ENCODE results near the gene SLC39A11. TPM values are rescaled to one million over a fixed set of nuclear protein-coding genes. Genes with fewer than 3 reads are reported as not detected.

Gene SLC39A11
- polyA plus RNA-seq, 1 donor from 2014 or later = 8.0 TPM

DNA sequence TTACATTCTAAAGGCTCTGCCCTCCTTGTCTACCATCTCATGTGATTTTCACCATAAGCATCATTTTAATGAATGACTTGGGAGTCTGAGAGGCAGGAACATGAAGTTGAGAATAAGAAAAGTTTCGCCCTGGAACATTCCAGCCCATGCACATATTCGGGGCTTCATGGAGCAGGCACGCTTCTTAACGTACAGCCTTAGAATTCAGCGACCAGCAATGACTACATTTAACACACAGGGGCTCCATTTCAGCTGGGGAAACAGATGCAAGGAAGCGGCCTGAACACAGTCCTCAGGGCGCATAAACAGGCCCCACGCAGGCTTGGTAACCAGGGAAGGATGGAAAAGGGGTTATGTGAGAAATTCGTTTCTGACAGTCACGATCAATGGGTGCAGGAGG is 357.4 kb downstream of the SLC39A11 start:
- TF ChIP-seq RAD21 (conservative IDR thresholded peaks at IDR 0.05) = no peak
- TF ChIP-seq SMC3 (conservative IDR thresholded peaks at IDR 0.05; ENCODE audit: poor library complexity) = no peak
- TF ChIP-seq EZH2 (IDR thresholded peaks at IDR 0.05; ENCODE audit: borderline replicate concordance, insufficient read depth, low read length, poor library complexity, severe bottlenecking) = no peak
- no peak for TF ChIP-seq POLR2AphosphoS5 (IDR thresholded peaks at IDR 0.05)
- TF ChIP-seq TAF1 (IDR thresholded peaks at IDR 0.05; ENCODE audit: low read depth) = no peak
- TF ChIP-seq, protein P1, sequence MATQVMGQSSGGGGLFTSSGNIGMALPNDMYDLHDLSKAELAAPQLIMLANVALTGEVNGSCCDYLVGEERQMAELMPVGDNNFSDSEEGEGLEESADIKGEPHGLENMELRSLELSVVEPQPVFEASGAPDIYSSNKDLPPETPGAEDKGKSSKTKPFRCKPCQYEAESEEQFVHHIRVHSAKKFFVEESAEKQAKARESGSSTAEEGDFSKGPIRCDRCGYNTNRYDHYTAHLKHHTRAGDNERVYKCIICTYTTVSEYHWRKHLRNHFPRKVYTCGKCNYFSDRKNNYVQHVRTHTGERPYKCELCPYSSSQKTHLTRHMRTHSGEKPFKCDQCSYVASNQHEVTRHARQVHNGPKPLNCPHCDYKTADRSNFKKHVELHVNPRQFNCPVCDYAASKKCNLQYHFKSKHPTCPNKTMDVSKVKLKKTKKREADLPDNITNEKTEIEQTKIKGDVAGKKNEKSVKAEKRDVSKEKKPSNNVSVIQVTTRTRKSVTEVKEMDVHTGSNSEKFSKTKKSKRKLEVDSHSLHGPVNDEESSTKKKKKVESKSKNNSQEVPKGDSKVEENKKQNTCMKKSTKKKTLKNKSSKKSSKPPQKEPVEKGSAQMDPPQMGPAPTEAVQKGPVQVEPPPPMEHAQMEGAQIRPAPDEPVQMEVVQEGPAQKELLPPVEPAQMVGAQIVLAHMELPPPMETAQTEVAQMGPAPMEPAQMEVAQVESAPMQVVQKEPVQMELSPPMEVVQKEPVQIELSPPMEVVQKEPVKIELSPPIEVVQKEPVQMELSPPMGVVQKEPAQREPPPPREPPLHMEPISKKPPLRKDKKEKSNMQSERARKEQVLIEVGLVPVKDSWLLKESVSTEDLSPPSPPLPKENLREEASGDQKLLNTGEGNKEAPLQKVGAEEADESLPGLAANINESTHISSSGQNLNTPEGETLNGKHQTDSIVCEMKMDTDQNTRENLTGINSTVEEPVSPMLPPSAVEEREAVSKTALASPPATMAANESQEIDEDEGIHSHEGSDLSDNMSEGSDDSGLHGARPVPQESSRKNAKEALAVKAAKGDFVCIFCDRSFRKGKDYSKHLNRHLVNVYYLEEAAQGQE (IDR thresholded peaks at IDR 0.05; ENCODE audit: borderline replicate concordance) = no peak
- TF ChIP-seq MXI1 (conservative IDR thresholded peaks at IDR 0.05; ENCODE audit: poor library complexity, severe bottlenecking) = no peak
- no peak for TF ChIP-seq EP300 (conservative IDR thresholded peaks at IDR 0.05; ENCODE audit: poor library complexity, severe bottlenecking)
- TF ChIP-seq, protein P2, sequence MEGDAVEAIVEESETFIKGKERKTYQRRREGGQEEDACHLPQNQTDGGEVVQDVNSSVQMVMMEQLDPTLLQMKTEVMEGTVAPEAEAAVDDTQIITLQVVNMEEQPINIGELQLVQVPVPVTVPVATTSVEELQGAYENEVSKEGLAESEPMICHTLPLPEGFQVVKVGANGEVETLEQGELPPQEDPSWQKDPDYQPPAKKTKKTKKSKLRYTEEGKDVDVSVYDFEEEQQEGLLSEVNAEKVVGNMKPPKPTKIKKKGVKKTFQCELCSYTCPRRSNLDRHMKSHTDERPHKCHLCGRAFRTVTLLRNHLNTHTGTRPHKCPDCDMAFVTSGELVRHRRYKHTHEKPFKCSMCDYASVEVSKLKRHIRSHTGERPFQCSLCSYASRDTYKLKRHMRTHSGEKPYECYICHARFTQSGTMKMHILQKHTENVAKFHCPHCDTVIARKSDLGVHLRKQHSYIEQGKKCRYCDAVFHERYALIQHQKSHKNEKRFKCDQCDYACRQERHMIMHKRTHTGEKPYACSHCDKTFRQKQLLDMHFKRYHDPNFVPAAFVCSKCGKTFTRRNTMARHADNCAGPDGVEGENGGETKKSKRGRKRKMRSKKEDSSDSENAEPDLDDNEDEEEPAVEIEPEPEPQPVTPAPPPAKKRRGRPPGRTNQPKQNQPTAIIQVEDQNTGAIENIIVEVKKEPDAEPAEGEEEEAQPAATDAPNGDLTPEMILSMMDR (IDR thresholded peaks at IDR 0.05; ENCODE audit: poor library complexity, severe bottlenecking) = no peak

DNA sequence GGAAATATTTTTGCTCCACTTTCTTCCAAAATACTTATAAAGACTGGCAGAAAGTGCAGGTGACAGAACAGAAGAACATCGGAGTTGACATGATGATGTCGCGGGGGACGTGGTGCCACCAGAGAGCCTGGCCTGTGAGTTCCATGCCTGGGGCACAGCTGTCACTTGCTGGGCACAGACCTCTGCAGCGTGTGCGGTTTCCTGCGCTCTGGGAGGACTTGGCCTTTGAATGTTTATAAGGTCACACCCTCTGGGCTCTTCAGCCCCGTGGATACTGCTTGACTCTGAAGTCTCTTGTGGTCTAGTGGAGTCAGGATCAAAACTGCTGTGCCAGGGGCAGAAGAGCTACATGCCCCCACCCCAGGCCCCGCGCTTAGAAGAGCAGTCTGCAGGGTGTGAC is 357.9 kb downstream of the SLC39A11 start:
- Histone ChIP-seq H3K9ac (ENCODE audit: low read length) (no peak overlapping the region), H3K9me3 (ENCODE audit: low read length) (no peaks in the 10 kb centered on the region), H3K36me3 (ENCODE audit: insufficient read depth, low read length) (no peaks in the 10 kb centered on the region), H2AFZ (ENCODE audit: low read depth, low read length) (no peak overlapping the region), H3K27ac (ENCODE audit: low read length) (no peak overlapping the region), H4K20me1 (ENCODE audit: insufficient read depth) (no peaks in the 10 kb centered on the region), H3F3A (ENCODE audit: insufficient read depth, low read length, poor library complexity, severe bottlenecking) (no peaks in the 10 kb centered on the region), H3K79me2 (replicated peaks; ENCODE audit: insufficient read depth, low read length) (no peaks in the 10 kb centered on the region), H3K9me2 (ENCODE audit: insufficient read depth, low read length) (no peaks in the 10 kb centered on the region), H3K4me2 (ENCODE audit: low read length) (no peak overlapping the region), H3K4me3 (ENCODE audit: low read length) (no peak overlapping the region), H3K27me3 (ENCODE audit: insufficient read depth, low read depth, low read length) (no peaks in the 10 kb centered on the region)
- TF ChIP-seq MXI1 (conservative IDR thresholded peaks at IDR 0.05; ENCODE audit: poor library complexity, severe bottlenecking) (no peak), SMC3 (conservative IDR thresholded peaks at IDR 0.05; ENCODE audit: poor library complexity) (no peak), TAF1 (IDR thresholded peaks at IDR 0.05; ENCODE audit: low read depth) (no peak), POLR2AphosphoS5 (IDR thresholded peaks at IDR 0.05) (no peak), RAD21 (conservative IDR thresholded peaks at IDR 0.05) (no peak)
- TF ChIP-seq, protein P1 (IDR thresholded peaks at IDR 0.05; ENCODE audit: borderline replicate concordance) = no peak
- TF ChIP-seq, protein P2 (IDR thresholded peaks at IDR 0.05; ENCODE audit: poor library complexity, severe bottlenecking) = no peak

More for the DNA sequence above, 357.4 kb downstream of the SLC39A11 start:
- H3F3A ChIP-seq (ENCODE audit: insufficient read depth, low read length, poor library complexity, severe bottlenecking) = no peaks in the 10 kb centered on the region
- no peaks in the 10 kb centered on the region for H3K9me3 ChIP-seq (ENCODE audit: low read length)
- H3K27me3 ChIP-seq (ENCODE audit: insufficient read depth, low read depth, low read length) = no peaks in the 10 kb centered on the region
- no peaks in the 10 kb centered on the region for H3K36me3 ChIP-seq (ENCODE audit: insufficient read depth, low read length)
- H3K4me2 ChIP-seq (ENCODE audit: low read length) = no peak overlapping the region
- no peaks in the 10 kb centered on the region for H3K9me2 ChIP-seq (ENCODE audit: insufficient read depth, low read length)
- no peak overlapping the region for H3K4me3 ChIP-seq (ENCODE audit: low read length)
- H2AFZ ChIP-seq (ENCODE audit: low read depth, low read length) = no peak overlapping the region
- H3K79me2 ChIP-seq (replicated peaks; ENCODE audit: insufficient read depth, low read length) = no peaks in the 10 kb centered on the region
- no peak overlapping the region for H3K9ac ChIP-seq (ENCODE audit: low read length)
- no peaks in the 10 kb centered on the region for H4K20me1 ChIP-seq (ENCODE audit: insufficient read depth)
- H3K27ac ChIP-seq (ENCODE audit: low read length) = no peak overlapping the region
